ENCODE data around the gene CAMKMT. TPM values are rescaled to one million over a fixed set of nuclear protein-coding genes. Genes with fewer than 3 reads are reported as not detected.

The CAMKMT gene
- total RNA-seq, 1 donor from 2014 or later = 11.9 TPM

GRCh38 chr2:44723921-44724320 is 362.2 kb downstream of the CAMKMT start:
- DNase-seq (ENCODE audit: low read depth, low spot score) = no peak
- Mint-ChIP-seq H3K36me3 (ENCODE audit: low read depth) (no peaks in the 10 kb centered on the region), H3K4me3 (no peak overlapping the region), H3K9me3 (peaks cover 4% of the 10 kb centered on the region), H3K27ac (ENCODE audit: unreplicated experiment) (no peak overlapping the region), H3K27me3 (ENCODE audit: low read depth) (no peaks in the 10 kb centered on the region), H3K4me1 (peaks cover 11% of the 10 kb centered on the region)
- TF ChIP-seq, protein P1, sequence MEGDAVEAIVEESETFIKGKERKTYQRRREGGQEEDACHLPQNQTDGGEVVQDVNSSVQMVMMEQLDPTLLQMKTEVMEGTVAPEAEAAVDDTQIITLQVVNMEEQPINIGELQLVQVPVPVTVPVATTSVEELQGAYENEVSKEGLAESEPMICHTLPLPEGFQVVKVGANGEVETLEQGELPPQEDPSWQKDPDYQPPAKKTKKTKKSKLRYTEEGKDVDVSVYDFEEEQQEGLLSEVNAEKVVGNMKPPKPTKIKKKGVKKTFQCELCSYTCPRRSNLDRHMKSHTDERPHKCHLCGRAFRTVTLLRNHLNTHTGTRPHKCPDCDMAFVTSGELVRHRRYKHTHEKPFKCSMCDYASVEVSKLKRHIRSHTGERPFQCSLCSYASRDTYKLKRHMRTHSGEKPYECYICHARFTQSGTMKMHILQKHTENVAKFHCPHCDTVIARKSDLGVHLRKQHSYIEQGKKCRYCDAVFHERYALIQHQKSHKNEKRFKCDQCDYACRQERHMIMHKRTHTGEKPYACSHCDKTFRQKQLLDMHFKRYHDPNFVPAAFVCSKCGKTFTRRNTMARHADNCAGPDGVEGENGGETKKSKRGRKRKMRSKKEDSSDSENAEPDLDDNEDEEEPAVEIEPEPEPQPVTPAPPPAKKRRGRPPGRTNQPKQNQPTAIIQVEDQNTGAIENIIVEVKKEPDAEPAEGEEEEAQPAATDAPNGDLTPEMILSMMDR (conservative IDR thresholded peaks at IDR 0.05) = no peak

DNA sequence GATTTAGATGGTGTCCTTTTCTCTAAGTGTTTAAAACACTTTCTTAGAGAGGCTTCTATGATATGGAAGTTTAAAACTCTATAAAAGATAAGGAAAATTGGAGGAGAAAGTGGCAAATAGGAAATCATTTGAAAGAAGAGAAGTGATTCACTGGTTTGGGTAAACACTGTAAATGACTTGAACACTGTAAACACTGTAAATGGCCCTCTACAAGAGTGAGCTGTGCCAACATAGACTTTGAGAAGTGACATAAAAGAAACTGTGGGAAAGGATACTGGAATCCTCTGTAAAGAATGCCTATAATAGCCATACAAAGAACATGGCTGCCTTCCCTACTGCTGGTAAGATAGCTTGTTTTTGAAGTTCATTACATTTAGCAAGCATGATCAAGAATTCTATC is 368.8 kb downstream of the CAMKMT start:
- Mint-ChIP-seq H3K27me3 (ENCODE audit: low read depth) (no peaks in the 10 kb centered on the region), H3K4me1 (peaks cover 7% of the 10 kb centered on the region), H3K9me3 (peaks cover 10% of the 10 kb centered on the region), H3K36me3 (ENCODE audit: low read depth) (peaks cover 7% of the 10 kb centered on the region), H3K4me3 (no peak overlapping the region), H3K27ac (ENCODE audit: unreplicated experiment) (no peak overlapping the region)
- TF ChIP-seq, protein P1 (conservative IDR thresholded peaks at IDR 0.05) = no peak
- DNase-seq (ENCODE audit: low read depth, low spot score) = no peak

- Mint-ChIP-seq H3K27me3 (ENCODE audit: low read depth) (no peaks in the 10 kb centered on the region), H3K27ac (ENCODE audit: unreplicated experiment) (no peak overlapping the region), H3K36me3 (ENCODE audit: low read depth) (peaks cover 12% of the 10 kb centered on the region), H3K4me3 (no peak overlapping the region), H3K4me1 (peaks cover under 1% of the 10 kb centered on the region), H3K9me3 (peaks cover 11% of the 10 kb centered on the region)
- TF ChIP-seq, protein P1 (conservative IDR thresholded peaks at IDR 0.05) = no peak
- DNase-seq (ENCODE audit: low read depth, low spot score) = no peak
These were observed 369.8 kb downstream of the CAMKMT start for GRCh38 chr2:44731505-44731904.

- no peak for DNase-seq (ENCODE audit: low read depth, low spot score)
- H3K27ac Mint-ChIP-seq (ENCODE audit: unreplicated experiment) = no peak overlapping the region
- H3K27me3 Mint-ChIP-seq (ENCODE audit: low read depth) = no peaks in the 10 kb centered on the region
- TF ChIP-seq, protein P1 (conservative IDR thresholded peaks at IDR 0.05) = no peak
- H3K9me3 Mint-ChIP-seq = peaks cover 9% of the 10 kb centered on the region
- H3K36me3 Mint-ChIP-seq (ENCODE audit: low read depth) = peaks cover 14% of the 10 kb centered on the region
- H3K4me1 Mint-ChIP-seq = no peaks in the 10 kb centered on the region
- no peak overlapping the region for H3K4me3 Mint-ChIP-seq
These were observed 374.7 kb downstream of the CAMKMT start for GRCh38 chr2:44736270-44736942.

- Mint-ChIP-seq H3K4me1 (peaks cover 1% of the 10 kb centered on the region), H3K27ac (ENCODE audit: unreplicated experiment) (no peak overlapping the region), H3K27me3 (ENCODE audit: low read depth) (no peaks in the 10 kb centered on the region), H3K4me3 (no peak overlapping the region), H3K9me3 (peaks cover 3% of the 10 kb centered on the region), H3K36me3 (ENCODE audit: low read depth) (peaks cover 12% of the 10 kb centered on the region)
- no peak for DNase-seq (ENCODE audit: low read depth, low spot score)
- TF ChIP-seq, protein P1 (conservative IDR thresholded peaks at IDR 0.05) = no peak
These were observed 378.9 kb downstream of the CAMKMT start for GRCh38 chr2:44740678-44741077.

Measured in neural crest cell (in vitro differentiated cells).